Astrocyte of the cerebellum (primary cell): ENCODE measurements around the gene MYBPH.

ENCODE experiments used
- DNase-seq: peaks from one replicate; pipeline ENCODE4 v3.0.0-alpha.2; 2011; ENCODE audit warnings: low read depth
- H3K4me3 ChIP-seq: 2 replicates; pipeline ENCODE4 v1.5.1; 2011; ENCODE audit warnings: mild to moderate bottlenecking, low read depth, low read length, moderate library complexity
- in situ Hi-C: cut with HindIII; loops from 2 replicates; pipeline ENCODE4 v1.10.0; 2017; ENCODE audit warnings: low sequenced_read_pairs
- TF ChIP-seq, protein P1 (sequence below): IDR thresholded peaks from 2 replicates; pipeline ENCODE4 v1.5.1; 2012; ENCODE audit warnings: low read length, low read depth, moderate library complexity, mild to moderate bottlenecking; ENCODE audit errors: missing control alignments

Gene MYBPH

DNA sequence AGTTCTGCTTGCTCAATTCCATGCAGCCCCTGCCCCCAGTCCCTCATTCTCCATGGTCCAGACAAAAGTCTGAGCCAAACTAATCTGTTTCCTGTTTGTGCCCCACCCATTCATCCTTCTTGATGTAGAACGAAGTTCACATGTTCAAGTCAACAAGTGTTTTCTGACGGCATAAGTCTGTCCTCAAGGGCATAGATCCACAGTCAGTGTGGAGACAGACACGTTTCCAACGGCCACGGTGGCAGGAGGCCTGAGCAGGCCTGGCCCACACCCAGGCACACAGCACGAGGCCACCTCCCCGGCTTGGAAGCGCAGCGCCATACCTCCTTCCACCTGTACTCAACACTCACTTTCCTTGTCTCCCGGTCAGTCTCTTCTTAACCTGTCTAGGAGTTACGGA is 32.0 kb downstream of the MYBPH start:
- in situ Hi-C loops: no loop called here
- no peak for DNase-seq
- H3K4me3 ChIP-seq: no peak overlapping the region
- TF ChIP-seq, protein P1, sequence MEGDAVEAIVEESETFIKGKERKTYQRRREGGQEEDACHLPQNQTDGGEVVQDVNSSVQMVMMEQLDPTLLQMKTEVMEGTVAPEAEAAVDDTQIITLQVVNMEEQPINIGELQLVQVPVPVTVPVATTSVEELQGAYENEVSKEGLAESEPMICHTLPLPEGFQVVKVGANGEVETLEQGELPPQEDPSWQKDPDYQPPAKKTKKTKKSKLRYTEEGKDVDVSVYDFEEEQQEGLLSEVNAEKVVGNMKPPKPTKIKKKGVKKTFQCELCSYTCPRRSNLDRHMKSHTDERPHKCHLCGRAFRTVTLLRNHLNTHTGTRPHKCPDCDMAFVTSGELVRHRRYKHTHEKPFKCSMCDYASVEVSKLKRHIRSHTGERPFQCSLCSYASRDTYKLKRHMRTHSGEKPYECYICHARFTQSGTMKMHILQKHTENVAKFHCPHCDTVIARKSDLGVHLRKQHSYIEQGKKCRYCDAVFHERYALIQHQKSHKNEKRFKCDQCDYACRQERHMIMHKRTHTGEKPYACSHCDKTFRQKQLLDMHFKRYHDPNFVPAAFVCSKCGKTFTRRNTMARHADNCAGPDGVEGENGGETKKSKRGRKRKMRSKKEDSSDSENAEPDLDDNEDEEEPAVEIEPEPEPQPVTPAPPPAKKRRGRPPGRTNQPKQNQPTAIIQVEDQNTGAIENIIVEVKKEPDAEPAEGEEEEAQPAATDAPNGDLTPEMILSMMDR: no peak

DNA sequence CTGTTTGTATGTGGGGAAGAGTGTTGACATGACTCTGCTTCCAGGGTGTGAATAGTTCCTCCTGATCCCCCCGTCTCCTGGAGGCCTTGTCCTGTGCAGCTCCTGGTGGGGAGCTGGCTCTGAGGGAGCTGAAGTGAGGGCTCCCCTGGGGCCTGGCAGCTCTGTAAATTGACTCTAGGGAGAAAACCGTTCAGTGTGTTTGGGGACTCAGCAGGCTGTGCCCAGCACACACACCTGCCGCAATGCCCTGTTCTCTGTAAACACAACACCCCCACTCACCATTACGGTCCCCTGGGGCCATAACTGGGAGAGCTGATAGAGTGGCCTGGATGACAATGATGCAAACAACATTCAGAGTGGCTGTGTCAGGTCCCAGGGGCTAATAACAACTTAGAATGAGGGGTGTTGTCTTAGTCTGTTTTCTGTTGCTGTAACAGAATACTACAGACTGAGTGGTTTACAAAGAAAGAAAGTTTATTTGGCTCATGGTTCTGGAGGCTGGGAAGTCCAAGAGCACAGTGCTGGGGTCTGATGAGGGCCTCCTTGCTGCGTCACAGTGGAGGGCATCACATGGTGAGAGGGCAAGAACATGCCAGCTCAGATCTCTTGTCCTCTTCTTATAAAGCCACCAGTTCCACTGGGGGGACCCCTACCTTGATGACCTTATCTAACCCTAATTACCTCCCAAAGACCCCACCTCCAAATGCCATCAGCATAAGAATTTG is 32.8 kb downstream of the MYBPH start:
- no peak for DNase-seq
- in situ Hi-C loops: no loop called here
- H3K4me3 ChIP-seq: no peak overlapping the region
- TF ChIP-seq, protein P1: no peak

DNA sequence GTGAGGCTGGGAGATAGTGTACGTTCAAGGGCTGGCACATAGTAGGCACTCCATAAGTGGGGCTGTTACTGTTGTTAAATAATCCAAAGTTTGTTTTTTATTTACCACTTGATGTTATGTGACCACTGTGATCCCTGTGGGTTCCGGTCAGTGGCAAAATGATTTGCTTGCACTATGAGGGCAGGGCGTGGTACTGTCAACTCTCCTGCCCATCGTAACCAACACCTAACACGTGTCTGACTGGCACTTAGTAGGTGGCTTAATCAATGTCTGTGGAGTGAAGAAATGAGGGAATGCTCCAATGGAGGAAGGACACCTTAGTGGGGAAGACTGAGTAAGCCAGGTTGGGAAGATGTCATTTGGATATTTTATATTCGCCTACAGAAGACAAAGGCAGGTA is 33.5 kb downstream of the MYBPH start:
- H3K4me3 ChIP-seq: no peak overlapping the region
- DNase-seq: no peak
- TF ChIP-seq, protein P1: no peak
- in situ Hi-C loops: no loop called here

DNA sequence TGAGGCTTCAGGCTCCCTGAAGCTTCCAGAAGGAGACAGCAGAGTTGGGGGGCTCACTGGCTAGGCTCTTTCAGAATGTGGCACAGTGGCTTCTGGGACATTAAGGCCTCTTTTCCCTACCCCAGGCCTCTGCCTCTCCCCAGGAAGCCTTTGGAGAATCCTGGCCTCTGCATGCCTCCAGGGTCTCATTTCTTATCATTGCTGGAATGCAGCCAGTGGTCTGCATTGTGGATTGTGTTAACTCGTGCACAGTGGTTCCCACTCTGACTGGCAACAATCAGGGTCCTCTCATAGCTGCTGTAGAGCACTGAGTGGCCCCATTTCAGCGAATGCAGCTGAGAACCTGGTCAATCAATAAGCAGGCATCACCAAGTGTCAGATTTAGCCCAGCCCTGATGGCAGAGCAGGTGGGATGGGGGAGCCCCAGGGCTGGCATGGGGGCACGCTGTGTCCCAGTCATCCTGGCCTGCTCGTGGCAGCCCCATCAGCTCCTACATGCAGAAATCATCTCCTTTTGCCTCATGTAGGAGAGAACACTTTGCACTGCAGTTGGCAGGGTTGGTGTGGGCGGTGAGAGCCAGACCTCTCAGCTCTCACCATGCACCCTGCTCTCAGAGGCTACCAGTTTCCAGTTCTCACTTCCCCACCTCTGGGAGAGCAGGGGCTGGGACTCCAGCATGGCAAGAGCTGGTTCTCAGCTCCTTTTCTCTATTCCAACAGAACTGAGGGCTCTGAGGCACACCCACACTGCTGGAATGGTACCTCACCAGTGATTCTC is 34.7 kb downstream of the MYBPH start:
- in situ Hi-C loops: no loop called here
- TF ChIP-seq, protein P1: no peak
- no peak for DNase-seq
- H3K4me3 ChIP-seq: no peak overlapping the region

DNA sequence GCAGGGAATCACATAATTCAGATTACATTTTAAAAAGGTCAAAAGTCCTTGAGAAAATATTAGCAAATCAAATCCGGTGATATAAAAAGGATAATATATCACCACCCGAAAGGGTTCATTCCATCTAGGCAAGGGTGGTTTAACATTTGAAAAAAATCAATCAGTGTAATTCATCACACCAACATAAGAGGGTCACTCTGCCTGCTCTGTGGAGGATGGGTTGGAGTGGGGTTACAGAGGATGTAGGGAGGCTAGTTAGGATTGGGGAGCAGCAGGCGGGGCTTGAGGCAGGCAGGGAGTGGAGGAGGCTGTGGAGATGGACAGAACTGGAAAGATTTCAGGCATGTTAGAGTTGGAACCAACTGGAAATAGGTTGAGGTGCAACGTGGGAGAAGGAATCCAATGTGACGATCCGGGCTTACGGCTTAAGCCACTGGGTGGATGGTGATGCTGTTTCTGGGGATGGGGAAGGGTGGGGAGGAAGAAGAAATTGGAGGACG is 35.6 kb downstream of the MYBPH start:
- in situ Hi-C loops: no loop called here
- TF ChIP-seq, protein P1: no peak
- H3K4me3 ChIP-seq: no peak overlapping the region
- no peak for DNase-seq

DNA sequence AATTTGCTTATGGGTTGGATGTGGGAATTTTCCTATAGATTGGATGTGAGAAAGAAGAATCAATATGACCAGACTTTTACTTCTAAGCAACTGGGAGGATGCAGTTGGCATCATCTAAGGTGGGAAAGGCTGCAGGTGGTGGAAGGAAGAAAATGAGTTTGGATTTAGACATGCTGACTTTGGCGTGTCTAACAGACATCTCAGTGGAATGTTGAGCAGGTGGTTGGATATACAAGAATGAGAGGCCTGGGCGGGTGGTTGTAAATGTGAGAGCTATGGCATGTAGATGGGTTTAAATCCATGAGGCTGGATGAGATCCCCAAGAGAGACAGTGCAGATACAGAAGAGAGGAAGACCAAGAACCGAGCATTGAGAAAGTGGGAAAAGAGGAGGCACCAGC is 37.6 kb downstream of the MYBPH start:
- in situ Hi-C loops: no loop called here
- no peak for DNase-seq
- H3K4me3 ChIP-seq: no peak overlapping the region
- TF ChIP-seq, protein P1: no peak
